VCaP (cell line): ENCODE results near the gene RING1.
A peak's percentile ranks its signal among the peaks of the same experiment; 100 is the strongest.

Source experiments
- H3K27ac ChIP-seq: fragments of 450-650 bp; 2 replicates; pipeline ENCODE4 v1.5.1; 2017
- TF ChIP-seq, protein P1 (sequence below): fragments of 450-650 bp; conservative IDR thresholded peaks from 2 replicates; pipeline ENCODE4 v1.5.1; 2017; ENCODE audit warnings: mild to moderate bottlenecking, moderate library complexity

The RING1 gene

DNA sequence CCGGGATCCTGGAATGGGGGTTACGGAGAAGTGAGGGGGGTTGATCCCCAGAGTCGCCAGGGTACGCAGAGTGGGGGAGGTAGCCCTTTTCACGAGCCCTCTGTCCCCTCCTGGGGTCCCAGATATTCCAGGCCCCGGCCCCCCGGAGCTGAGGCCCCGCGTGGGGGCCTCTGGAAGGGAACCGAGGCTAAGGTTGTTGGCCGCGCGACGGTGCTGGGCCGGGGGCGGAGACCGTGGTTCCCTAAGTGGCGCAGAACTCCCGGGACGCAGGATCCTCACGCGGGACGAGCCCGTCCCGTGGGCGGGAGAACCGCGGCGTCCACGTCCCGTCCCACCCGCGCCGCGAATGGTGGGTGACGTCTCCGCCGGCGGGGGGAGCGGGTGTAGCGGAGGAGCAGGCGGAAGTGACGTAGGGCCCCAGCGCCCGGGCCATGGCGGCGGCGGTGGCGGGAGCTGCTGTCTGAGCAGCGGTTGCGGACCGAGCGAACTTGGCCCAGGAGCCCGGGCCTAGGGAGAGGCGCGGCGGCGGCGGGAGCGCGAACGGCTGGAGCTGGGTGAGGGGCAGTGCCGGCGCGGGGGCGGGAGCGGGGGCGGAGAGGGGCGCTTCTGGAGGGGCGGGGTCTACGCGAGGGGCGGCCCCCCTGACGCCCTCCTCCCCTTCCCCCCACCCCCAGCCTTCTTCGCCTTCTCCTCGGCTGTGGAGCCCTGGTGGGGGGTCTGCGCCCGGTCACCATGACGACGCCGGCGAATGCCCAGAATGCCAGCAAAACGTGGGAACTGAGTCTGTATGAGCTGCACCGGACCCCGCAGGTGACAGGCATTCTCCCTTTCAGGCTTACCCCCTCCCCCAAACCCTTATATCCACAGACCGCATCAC lies at the start of gene RING1:
RING1 (plus strand) TSS at position 410 of the 877 bp plus-strand sequence; CDS start at position 733, 323 bp downstream.
- peak within 1 kb of the TSS; percentile 99 for H3K27ac ChIP-seq
- TF ChIP-seq, protein P1, sequence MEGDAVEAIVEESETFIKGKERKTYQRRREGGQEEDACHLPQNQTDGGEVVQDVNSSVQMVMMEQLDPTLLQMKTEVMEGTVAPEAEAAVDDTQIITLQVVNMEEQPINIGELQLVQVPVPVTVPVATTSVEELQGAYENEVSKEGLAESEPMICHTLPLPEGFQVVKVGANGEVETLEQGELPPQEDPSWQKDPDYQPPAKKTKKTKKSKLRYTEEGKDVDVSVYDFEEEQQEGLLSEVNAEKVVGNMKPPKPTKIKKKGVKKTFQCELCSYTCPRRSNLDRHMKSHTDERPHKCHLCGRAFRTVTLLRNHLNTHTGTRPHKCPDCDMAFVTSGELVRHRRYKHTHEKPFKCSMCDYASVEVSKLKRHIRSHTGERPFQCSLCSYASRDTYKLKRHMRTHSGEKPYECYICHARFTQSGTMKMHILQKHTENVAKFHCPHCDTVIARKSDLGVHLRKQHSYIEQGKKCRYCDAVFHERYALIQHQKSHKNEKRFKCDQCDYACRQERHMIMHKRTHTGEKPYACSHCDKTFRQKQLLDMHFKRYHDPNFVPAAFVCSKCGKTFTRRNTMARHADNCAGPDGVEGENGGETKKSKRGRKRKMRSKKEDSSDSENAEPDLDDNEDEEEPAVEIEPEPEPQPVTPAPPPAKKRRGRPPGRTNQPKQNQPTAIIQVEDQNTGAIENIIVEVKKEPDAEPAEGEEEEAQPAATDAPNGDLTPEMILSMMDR: no peak

DNA sequence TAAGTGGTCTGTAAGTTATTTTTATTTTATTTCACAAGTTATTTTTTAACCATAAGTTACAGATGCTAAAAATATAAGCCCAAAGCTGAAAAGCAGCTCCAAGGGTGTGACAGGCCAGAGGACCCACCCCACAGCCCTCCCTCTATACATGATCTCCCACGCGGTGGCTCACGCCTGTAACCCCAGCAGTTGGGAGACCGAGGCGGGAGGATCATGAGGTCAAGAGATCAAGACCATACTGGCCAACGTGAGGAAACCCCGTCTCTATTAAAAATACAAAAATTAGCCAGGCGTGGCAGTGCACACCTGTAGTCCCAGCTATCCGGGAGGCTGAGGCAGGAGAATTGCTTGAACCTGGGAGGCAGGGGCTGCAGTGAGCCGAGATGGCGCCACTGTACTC lies 48.2 kb upstream of the RING1 start:
- TF ChIP-seq, protein P1: no peak
- no peak overlapping the region for H3K27ac ChIP-seq

DNA sequence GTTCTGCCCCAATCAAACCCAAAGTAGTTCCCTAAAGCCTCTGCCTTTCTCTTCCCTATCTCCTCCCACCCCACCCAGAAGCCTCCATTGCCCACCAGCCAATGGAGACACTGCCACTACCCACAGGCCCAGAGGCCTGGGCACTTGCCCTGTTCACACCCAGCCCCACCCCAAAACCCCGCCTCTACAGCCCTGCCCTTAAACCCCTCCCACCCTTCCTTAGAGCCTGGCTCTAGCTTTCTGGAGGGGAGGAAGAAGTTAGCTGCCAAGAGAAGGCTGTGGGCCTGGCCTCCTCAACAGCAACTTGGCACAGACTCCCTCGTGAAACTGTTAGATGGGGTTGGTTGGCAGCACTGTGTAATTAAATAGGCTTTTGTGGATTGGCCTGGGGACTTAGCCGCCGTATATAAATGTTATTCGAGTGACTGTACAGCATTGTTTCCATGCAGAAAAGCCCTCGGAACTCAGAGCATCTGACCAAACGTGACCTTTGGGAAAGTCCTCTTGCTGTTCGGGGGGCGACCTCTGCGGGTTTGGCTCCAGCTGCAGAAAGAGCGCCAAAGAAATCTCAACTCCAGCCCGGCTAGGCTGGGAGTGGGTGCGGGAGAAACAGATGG lies 47.5 kb upstream of the RING1 start:
- H3K27ac ChIP-seq: peak overlapping the region; percentile 56; the same call in 1 of the 2 replicates
- TF ChIP-seq, protein P1: no peak

DNA sequence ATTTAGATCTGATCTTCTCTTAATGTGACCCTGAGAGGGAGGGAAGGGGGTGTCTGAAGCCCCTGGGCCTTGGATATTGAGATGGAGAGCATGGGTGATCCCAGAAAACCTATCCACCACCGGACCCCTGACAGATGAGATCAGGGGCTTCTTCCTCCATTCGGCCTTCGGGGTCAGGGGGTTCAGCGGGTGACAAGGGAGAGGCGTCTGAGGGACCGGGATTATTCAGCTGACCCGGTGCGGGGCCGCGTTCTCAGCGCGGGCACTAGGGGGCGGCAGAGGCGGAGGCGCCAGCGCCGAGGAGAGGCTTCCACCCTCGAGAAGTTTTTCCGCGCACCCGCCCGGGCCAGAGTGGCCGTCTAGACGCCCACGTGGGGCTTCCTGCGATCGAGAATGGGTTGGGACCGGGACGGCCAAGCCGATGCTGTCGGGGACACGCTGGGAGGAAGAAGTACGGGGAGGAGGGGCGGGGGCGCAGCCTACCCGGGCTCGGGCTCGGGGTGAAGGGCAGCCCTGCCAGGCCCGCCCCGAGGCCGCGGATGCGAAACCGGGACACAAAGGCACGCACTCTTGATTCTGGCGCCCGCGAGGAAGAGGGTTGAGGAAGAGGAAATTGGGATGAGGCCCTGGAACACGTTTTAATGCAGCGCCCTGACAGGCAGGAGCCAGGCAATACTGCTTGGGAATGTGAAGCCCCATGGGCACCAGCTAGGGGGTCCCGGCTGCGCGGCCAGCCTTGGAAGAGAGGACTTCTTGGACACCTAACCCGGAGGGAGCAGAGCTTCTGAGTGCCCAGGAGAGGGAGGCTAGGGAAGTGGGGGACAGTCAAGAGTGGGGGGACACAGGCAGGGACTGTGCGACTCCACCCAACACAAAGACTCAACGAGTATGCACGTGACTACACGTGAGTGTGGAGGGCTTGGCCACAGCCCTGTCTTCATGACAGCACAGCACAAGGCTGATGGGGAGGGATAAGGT lies 46.7 kb upstream of the RING1 start:
- peak overlapping the region; percentile 56; the same call in 1 of the 2 replicates for H3K27ac ChIP-seq
- TF ChIP-seq, protein P1: peak; percentile 96

DNA sequence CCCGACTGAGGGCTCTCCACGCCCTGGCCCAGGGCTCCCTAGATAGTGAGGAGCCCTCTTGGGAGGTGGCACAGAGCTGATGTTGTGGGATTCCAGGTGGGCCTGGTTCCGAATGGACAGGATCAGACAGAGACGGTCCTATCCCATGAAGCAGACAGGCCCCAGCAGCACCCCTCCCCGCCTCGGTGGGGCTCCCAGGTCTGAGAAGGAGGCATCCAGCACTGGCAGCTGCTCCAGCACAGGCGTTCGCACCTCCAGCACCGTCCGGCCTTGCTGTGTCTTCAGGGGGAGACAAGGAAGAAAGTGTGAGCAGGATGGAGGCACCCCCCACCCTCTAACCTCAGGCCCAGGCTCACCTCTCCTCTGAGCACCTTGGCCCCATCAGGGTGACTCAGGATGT lies 44.8 kb upstream of the RING1 start:
- TF ChIP-seq, protein P1: no peak
- H3K27ac ChIP-seq: no peak overlapping the region

DNA sequence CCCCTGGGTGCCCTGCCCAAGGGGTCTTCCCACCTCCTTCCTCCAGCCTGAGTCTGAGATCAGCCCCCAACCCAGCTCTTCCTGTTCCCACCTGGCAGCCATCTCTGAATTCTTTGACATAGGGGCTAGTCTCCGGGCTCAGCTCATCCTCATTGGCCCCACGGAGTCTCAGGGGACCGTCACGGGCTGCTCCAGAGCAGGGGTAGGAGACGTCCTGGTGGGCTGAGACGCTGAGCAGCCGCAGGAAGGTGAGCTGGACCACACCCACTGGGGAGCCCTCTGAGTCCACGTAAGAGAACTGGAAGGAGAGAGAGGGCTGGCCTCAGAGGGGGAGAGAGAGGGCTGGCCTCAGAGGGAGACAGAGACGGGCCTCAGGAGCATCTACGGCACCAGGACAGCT lies 44.1 kb upstream of the RING1 start:
- H3K27ac ChIP-seq: no peak overlapping the region
- TF ChIP-seq, protein P1: no peak
